ENCODE results near the gene GDAP2. TPM values are rescaled to one million over a fixed set of nuclear protein-coding genes. Genes with fewer than 3 reads are reported as not detected.
"Not testable (repeated sequence)": the region's sequence is repeated elsewhere in the genome, so short reads cannot be mapped to it uniquely, and the experiment has no call there.

Gene GDAP2
- total RNA-seq (ENCODE audit: insufficient read depth, low replicate concordance), result 28.4 TPM

- DNase-seq (ENCODE audit: low spot score), result peak; percentile 99
Measured at GRCh38 chr1:117929343-117930172, at the start of gene GDAP2, which contains the start of gene WDR3. TSS of gene GDAP2 (minus strand) at chr1:117929621. CDS start at chr1:117920357, 9,264 bp downstream. TSS of gene WDR3 (plus strand) at chr1:117929739. CDS start at chr1:117933320, 3,581 bp downstream.

GRCh38 chr1:117976381-117976780, 47.0 kb upstream of the GDAP2 start:
- no peak for DNase-seq (ENCODE audit: low spot score)

- DNase-seq (ENCODE audit: low spot score), result no peak
Measured at GRCh38 chr1:117971777-117972176, 42.4 kb upstream of the GDAP2 start.

- no peak for DNase-seq (ENCODE audit: low spot score)
Measured at GRCh38 chr1:117970252-117970651, 40.8 kb upstream of the GDAP2 start.

- DNase-seq (ENCODE audit: low spot score), result peak; percentile 42
Measured at GRCh38 chr1:117967881-117968280, 38.5 kb upstream of the GDAP2 start.

- peak; percentile 19 for DNase-seq (ENCODE audit: low spot score)
Measured at GRCh38 chr1:117967477-117967876, 38.1 kb upstream of the GDAP2 start.

- DNase-seq (ENCODE audit: low spot score), result no peak
Measured at GRCh38 chr1:117964290-117965038, 35.0 kb upstream of the GDAP2 start.

- no peak for DNase-seq (ENCODE audit: low spot score)
Measured at GRCh38 chr1:117959364-117959763, 29.9 kb upstream of the GDAP2 start.

- no peak for DNase-seq (ENCODE audit: low spot score)
Measured at GRCh38 chr1:117952386-117952785, 23.0 kb upstream of the GDAP2 start.

GRCh38 chr1:117942293-117942692, 12.9 kb upstream of the GDAP2 start:
- no peak for DNase-seq (ENCODE audit: low spot score)

- no peak for DNase-seq (ENCODE audit: low spot score)
Measured at GRCh38 chr1:117933769-117934168, 4.3 kb upstream of the GDAP2 start.

GRCh38 chr1:117932576-117932975, 3.2 kb upstream of the GDAP2 start:
- no peak for DNase-seq (ENCODE audit: low spot score)

GRCh38 chr1:117930484-117930883, 1.1 kb upstream of the GDAP2 start:
- DNase-seq (ENCODE audit: low spot score), result no peak

GRCh38 chr1:117930173-117930447, 689 bp upstream of the GDAP2 start:
- DNase-seq (ENCODE audit: low spot score), result no peak

- DNase-seq (ENCODE audit: low spot score), result peak; percentile 63
Measured at GRCh38 chr1:117928881-117929342, 509 bp downstream of the GDAP2 start.

- no peak for DNase-seq (ENCODE audit: low spot score)
Measured at GRCh38 chr1:117925981-117926380, 3.4 kb downstream of the GDAP2 start.

- DNase-seq (ENCODE audit: low spot score), result not testable (repeated sequence)
Measured at GRCh38 chr1:117922717-117923116, 6.7 kb downstream of the GDAP2 start.

GRCh38 chr1:117921991-117922390, 7.4 kb downstream of the GDAP2 start:
- no peak for DNase-seq (ENCODE audit: low spot score)

- no peak for DNase-seq (ENCODE audit: low spot score)
Measured at GRCh38 chr1:117919376-117919775, 10.0 kb downstream of the GDAP2 start.

GRCh38 chr1:117911051-117911450, 18.4 kb downstream of the GDAP2 start:
- DNase-seq (ENCODE audit: low spot score), result no peak

- DNase-seq (ENCODE audit: low spot score), result no peak
Measured at GRCh38 chr1:117905019-117905418, 24.4 kb downstream of the GDAP2 start.

- DNase-seq (ENCODE audit: low spot score), result no peak
Measured at GRCh38 chr1:117904485-117904884, 24.9 kb downstream of the GDAP2 start.

GRCh38 chr1:117902944-117903343, 26.5 kb downstream of the GDAP2 start:
- DNase-seq (ENCODE audit: low spot score), result no peak

Data from umbilical cord (tissue), 2 donors.